ENCODE measurements around the gene RMDN2.
"Not testable (repeated sequence)": the region's sequence is repeated elsewhere in the genome, so short reads cannot be mapped to it uniquely, and the experiment has no call there.

The RMDN2 gene

DNA sequence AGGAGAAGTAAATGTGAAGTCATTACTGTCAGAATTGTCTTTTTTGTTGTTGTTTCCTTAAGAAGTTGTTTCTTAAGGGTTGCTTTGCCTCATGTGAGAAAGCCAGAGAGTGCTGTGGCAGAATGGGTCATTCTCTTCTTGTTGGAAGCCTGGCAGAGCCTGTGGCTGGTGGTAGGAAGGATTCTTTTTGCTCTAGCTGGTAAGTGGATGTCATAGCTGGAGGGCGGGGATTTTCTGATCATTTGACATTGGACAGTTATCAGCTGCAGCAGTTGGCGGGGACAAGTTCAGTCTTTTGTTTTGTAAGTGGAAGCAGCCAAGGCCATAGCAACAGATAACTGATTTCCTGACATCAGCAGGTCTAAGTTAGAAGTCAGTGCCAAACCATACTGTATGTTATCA lies 5.5 kb upstream of the RMDN2 start:
- TF ChIP-seq, protein P1, sequence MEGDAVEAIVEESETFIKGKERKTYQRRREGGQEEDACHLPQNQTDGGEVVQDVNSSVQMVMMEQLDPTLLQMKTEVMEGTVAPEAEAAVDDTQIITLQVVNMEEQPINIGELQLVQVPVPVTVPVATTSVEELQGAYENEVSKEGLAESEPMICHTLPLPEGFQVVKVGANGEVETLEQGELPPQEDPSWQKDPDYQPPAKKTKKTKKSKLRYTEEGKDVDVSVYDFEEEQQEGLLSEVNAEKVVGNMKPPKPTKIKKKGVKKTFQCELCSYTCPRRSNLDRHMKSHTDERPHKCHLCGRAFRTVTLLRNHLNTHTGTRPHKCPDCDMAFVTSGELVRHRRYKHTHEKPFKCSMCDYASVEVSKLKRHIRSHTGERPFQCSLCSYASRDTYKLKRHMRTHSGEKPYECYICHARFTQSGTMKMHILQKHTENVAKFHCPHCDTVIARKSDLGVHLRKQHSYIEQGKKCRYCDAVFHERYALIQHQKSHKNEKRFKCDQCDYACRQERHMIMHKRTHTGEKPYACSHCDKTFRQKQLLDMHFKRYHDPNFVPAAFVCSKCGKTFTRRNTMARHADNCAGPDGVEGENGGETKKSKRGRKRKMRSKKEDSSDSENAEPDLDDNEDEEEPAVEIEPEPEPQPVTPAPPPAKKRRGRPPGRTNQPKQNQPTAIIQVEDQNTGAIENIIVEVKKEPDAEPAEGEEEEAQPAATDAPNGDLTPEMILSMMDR (IDR thresholded peaks at IDR 0.05; ENCODE audit: control extremely low read depth, extremely low read depth, low read depth, missing control alignments) = no peak
- ChIA-PET CTCF (no interaction called here), POLR2A (no interaction called here)
- no peak for DNase-seq (ENCODE audit: extremely low spot score)

DNA sequence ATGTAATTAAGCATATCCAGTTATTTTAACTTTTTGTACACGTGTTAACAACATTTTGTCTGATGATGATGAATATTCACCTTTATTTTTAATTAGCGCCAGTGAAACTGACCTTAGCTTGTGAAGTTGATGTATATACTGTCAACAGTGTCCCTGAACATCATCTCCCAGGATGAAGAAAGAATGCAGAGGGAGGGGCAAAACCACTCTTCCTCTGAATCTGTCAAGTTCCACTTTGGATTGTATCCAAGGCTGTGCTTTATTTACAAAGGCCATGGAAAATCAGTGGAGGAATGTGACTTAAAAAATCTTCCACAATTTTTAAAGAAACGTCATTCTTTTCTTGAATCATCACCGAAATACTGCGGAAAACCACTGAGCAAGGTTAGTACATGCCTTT lies 4.5 kb upstream of the RMDN2 start:
- TF ChIP-seq, protein P1 (IDR thresholded peaks at IDR 0.05; ENCODE audit: control extremely low read depth, extremely low read depth, low read depth, missing control alignments) = no peak
- DNase-seq (ENCODE audit: extremely low spot score) = no peak
- CTCF ChIA-PET = interaction anchor here (4.6 kb wide), 1 partner anchor 26 kb away, joined by 19 read pairs; no protein-coding TSS in a partner anchor
- POLR2A ChIA-PET = no interaction called here

DNA sequence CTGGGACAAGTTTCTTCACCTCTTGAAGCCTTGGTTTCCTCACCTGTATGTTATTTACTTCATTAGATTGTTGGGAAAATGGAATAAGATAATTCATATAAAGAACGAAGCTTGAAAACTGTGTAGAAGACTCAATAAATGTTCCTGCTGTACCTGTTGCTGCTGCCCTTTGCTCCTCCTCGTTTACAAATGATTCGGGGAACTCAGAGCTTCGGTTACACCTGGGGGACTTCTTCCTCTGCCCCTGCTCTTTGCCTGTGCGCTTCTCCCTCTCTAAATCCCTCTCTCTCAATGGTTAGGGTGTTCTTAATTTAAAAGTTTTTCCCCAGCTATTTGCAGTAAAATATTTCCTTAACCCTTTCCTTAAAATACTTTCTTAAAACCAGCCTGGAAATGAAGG lies 3.3 kb upstream of the RMDN2 start:
- CTCF ChIA-PET = interaction anchor here (1.5 to 4.6 kb wide), 3 partner anchors 27 to 353 kb away, joined by 3 to 19 read pairs (median 4); no protein-coding TSS in a partner anchor
- TF ChIP-seq, protein P1 (IDR thresholded peaks at IDR 0.05; ENCODE audit: control extremely low read depth, extremely low read depth, low read depth, missing control alignments) = no peak
- no peak for DNase-seq (ENCODE audit: extremely low spot score)
- POLR2A ChIA-PET = no interaction called here

DNA sequence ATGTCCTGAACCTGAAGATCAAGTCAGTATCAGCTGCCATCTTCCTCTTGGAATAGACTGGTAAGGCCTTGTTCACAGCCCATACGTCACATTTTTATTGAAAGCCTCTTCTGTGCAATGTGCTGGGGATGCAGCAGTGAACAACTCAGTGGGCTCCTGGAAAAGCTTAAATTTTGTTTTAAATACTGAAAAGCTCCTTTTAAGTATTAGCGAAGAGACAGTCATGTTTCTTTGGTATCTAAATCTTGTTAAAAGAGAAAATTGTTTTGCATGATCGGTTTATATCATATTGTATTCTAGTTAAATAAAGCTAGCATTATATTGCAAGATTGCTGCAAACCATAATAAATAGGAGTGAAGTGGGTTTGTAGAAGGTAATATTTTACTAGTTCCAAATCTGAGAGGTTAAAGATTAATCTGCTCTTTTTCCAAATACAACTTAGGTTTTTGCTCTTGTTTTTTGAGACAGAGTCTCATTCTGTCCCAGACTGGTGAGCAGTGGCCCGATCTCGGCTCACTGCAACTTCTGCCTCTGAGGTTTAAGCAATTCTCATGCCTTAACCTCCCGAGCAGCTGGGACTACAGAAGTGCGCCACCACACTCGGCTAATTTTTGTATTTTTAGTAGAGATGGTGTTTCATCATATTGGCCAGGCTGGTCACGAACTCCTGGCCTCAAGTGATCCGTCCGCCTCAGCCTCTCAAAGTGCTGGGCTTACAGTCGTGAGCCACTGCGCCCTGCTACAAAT lies 1.6 kb upstream of the RMDN2 start:
- CTCF ChIA-PET = interaction anchor here (1.2 to 4.6 kb wide), 10 partner anchors 13 to 585 kb away, joined by 3 to 19 read pairs (median 4); partner anchors contain the start of gene CYP1B1
- TF ChIP-seq, protein P1 (IDR thresholded peaks at IDR 0.05; ENCODE audit: control extremely low read depth, extremely low read depth, low read depth, missing control alignments) = no peak
- DNase-seq (ENCODE audit: extremely low spot score) = no peak
- POLR2A ChIA-PET = interaction anchor here (0.6 kb wide), 1 partner anchor 141 kb away, joined by 3 read pairs; no protein-coding TSS in a partner anchor

DNA sequence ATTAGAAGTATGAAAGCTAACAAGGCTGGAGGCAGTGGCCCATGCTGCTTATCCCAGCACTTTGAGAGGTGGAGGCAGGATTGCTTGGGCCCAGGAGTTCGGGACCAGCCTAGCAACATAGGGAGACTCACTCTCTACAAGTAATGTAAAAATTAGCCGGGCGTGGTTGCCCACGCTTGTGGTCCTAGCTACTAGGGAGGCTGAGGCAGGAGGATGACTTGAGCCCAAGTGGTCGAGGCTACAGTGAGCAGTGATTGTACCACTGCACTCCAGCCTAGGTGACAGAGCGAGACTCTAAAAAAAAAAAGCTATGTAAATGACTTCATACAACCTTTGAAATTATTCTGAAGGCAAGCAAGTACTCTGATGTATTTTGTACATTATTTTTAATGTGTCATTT lies 1.5 kb downstream of the RMDN2 start:
- ChIA-PET POLR2A (no interaction called here), CTCF (interaction anchor here (1.1 to 1.2 kb wide), 3 partner anchors 32 to 530 kb away, joined by 3 read pairs; partner anchors contain the start of gene CYP1B1)
- TF ChIP-seq, protein P1 (IDR thresholded peaks at IDR 0.05; ENCODE audit: control extremely low read depth, extremely low read depth, low read depth, missing control alignments) = no peak
- no peak for DNase-seq (ENCODE audit: extremely low spot score)

DNA sequence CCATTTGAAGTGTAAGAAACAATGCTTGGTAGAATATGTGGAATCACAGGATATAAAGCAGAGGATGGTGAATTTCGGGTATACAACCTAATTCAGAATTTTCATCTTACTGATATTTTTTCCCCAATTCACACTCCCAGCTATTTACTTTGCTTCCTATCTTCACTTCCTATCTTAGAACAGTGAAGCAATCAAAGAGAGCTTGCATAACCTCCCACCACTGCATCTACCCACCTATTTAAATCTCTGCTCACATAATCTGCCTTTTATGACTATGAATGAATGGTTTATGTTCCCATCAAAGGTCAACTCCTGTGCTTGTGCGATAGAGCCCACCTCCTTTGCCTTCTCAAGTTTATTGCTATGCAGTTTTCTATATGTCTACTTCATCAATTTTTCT lies 3.3 kb downstream of the RMDN2 start:
- TF ChIP-seq, protein P1 (IDR thresholded peaks at IDR 0.05; ENCODE audit: control extremely low read depth, extremely low read depth, low read depth, missing control alignments) = no peak
- no peak for DNase-seq (ENCODE audit: extremely low spot score)
- POLR2A ChIA-PET = no interaction called here
- CTCF ChIA-PET = interaction anchor here (1.5 kb wide), 1 partner anchor 50 kb away, joined by 5 read pairs; no protein-coding TSS in a partner anchor

DNA sequence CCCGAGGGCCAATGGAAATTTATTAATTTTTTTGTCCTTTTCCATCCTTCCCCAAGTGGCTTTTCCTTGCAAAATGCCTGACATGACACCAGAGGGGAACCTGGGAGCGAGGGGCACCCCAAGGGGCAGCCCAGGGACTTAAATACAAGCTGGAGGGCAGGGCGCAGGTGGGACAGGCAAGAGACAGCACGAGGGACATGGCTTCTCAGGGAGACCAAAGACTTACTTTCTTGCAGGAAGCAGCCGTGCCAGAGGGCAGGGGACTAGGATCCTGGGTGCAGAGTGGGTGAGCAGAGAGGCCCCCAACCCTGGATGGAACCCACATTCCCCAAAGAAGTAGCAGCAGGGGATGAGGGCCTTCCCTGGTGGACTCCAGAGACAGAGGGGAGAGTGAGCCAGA lies 5.3 kb downstream of the RMDN2 start:
- POLR2A ChIA-PET; DNase-seq (ENCODE audit: extremely low spot score); CTCF ChIA-PET: not testable (repeated sequence)

DNA sequence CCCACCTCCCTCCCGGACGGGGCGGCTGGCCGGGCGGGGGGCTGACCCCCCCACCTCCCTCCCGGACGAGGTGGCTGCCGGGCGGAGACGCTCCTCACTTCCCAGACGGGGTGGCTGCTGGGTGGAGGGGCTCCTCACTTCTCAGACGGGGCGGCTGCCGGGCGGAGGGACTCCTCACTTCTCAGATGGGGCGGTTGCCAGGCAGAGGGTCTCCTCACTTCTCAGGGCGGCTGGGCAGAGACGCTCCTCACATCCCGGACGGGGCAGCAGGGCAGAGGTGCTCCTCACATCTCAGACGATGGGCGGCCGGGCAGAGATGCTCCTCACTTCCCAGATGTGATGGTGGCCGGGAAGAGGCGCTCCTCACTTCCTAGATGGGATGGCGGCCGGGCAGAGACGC lies 7.8 kb downstream of the RMDN2 start:
- CTCF ChIA-PET; POLR2A ChIA-PET; DNase-seq (ENCODE audit: extremely low spot score): not testable (repeated sequence)

All from GM10248 (cell line).